ENCODE data around the gene RNF213.
"Not testable (repeated sequence)": the region's sequence is repeated elsewhere in the genome, so short reads cannot be mapped to it uniquely, and the experiment has no call there.

RNF213 gene

GRCh38 chr17:80223838-80224497 is 36.7 kb upstream of the RNF213 start:
- DNase-seq (ENCODE audit: low read depth) = no peak

- no peak for DNase-seq (ENCODE audit: low read depth)
These were observed 36.0 kb upstream of the RNF213 start for GRCh38 chr17:80224683-80225082.

- DNase-seq (ENCODE audit: low read depth) = no peak
These were observed 35.4 kb upstream of the RNF213 start for GRCh38 chr17:80225230-80225629.

GRCh38 chr17:80227156-80227555 is 33.5 kb upstream of the RNF213 start:
- no peak for DNase-seq (ENCODE audit: low read depth)

- no peak for DNase-seq (ENCODE audit: low read depth)
These were observed 33.0 kb upstream of the RNF213 start for GRCh38 chr17:80227666-80228065.

- DNase-seq (ENCODE audit: low read depth) = no peak
These were observed 32.2 kb upstream of the RNF213 start for GRCh38 chr17:80228477-80228876.

GRCh38 chr17:80229011-80229410 is 31.6 kb upstream of the RNF213 start:
- no peak for DNase-seq (ENCODE audit: low read depth)

GRCh38 chr17:80232438-80232837 is 28.2 kb upstream of the RNF213 start:
- DNase-seq (ENCODE audit: low read depth) = no peak

GRCh38 chr17:80233202-80233601 is 27.4 kb upstream of the RNF213 start:
- DNase-seq (ENCODE audit: low read depth) = no peak

GRCh38 chr17:80236911-80237310 is 23.7 kb upstream of the RNF213 start:
- DNase-seq (ENCODE audit: low read depth) = no peak

GRCh38 chr17:80237386-80237785 is 23.3 kb upstream of the RNF213 start:
- no peak for DNase-seq (ENCODE audit: low read depth)

GRCh38 chr17:80242505-80242904 is 18.1 kb upstream of the RNF213 start:
- no peak for DNase-seq (ENCODE audit: low read depth)

- no peak for DNase-seq (ENCODE audit: low read depth)
These were observed 16.9 kb upstream of the RNF213 start for GRCh38 chr17:80243526-80244433.

- not testable (repeated sequence) for DNase-seq (ENCODE audit: low read depth)
These were observed 16.2 kb upstream of the RNF213 start for GRCh38 chr17:80244448-80244847.

GRCh38 chr17:80244871-80245509 is 15.7 kb upstream of the RNF213 start:
- DNase-seq (ENCODE audit: low read depth) = no peak

- no peak for DNase-seq (ENCODE audit: low read depth)
These were observed 14.9 kb upstream of the RNF213 start for GRCh38 chr17:80245566-80246265.

- no peak for DNase-seq (ENCODE audit: low read depth)
These were observed 14.4 kb upstream of the RNF213 start for GRCh38 chr17:80246266-80246681.

- no peak for DNase-seq (ENCODE audit: low read depth)
These were observed 13.9 kb upstream of the RNF213 start for GRCh38 chr17:80246726-80247125.

GRCh38 chr17:80247561-80247960 is 13.1 kb upstream of the RNF213 start:
- no peak for DNase-seq (ENCODE audit: low read depth)

GRCh38 chr17:80248001-80248893 is 12.4 kb upstream of the RNF213 start:
- DNase-seq (ENCODE audit: low read depth) = no peak

Measured in T follicular helper cell (primary cell).